NCI-H1436 treated with DMSO at 0.1 percent for 48 hours (cell line): ENCODE results near the gene GSC2.
"Not testable (repeated sequence)": the region's sequence is repeated elsewhere in the genome, so short reads cannot be mapped to it uniquely, and the experiment has no call there.

Experiments used
- DNase-seq: peaks from one replicate; lab custom pipeline; 2025; lab: John Stamatoyannopoulos, UW

The GSC2 gene

GRCh38 chr22:19178065-19178656, 28.1 kb upstream of the GSC2 start:
- no peak for DNase-seq

- no peak for DNase-seq
Measured at GRCh38 chr22:19177164-19178064, 27.3 kb upstream of the GSC2 start.

GRCh38 chr22:19176732-19177131, 26.6 kb upstream of the GSC2 start:
- DNase-seq = no peak

- no peak for DNase-seq
Measured at GRCh38 chr22:19176175-19176643, 26.1 kb upstream of the GSC2 start.

- DNase-seq = no peak
Measured at GRCh38 chr22:19175602-19176174, 25.6 kb upstream of the GSC2 start.

- DNase-seq = no peak
Measured at GRCh38 chr22:19175026-19175601, 25.0 kb upstream of the GSC2 start.

GRCh38 chr22:19174106-19175025, 24.3 kb upstream of the GSC2 start:
- no peak for DNase-seq

GRCh38 chr22:19173047-19174035, 23.2 kb upstream of the GSC2 start:
- DNase-seq = no peak

- DNase-seq = no peak
Measured at GRCh38 chr22:19172213-19173046, 22.3 kb upstream of the GSC2 start.

GRCh38 chr22:19169947-19170318, 19.8 kb upstream of the GSC2 start:
- no peak for DNase-seq

- DNase-seq = no peak
Measured at GRCh38 chr22:19169002-19169946, 19.2 kb upstream of the GSC2 start.

- DNase-seq = no peak
Measured at GRCh38 chr22:19168088-19168890, 18.2 kb upstream of the GSC2 start.

- DNase-seq = no peak
Measured at GRCh38 chr22:19167106-19167869, 17.2 kb upstream of the GSC2 start.

GRCh38 chr22:19166421-19166820, 16.3 kb upstream of the GSC2 start:
- no peak for DNase-seq

- no peak for DNase-seq
Measured at GRCh38 chr22:19164425-19164824, 14.3 kb upstream of the GSC2 start.

- not testable (repeated sequence) for DNase-seq
Measured at GRCh38 chr22:19158649-19159048, 8.6 kb upstream of the GSC2 start.

- DNase-seq = not testable (repeated sequence)
Measured at GRCh38 chr22:19156109-19156508, 6.0 kb upstream of the GSC2 start.
